B cell (primary cell): ENCODE data around the gene ULBP1.

Experiments used
- EZH2 ChIP-seq: IDR thresholded peaks from 2 replicates; pipeline ENCODE4 v1.6.1; 2012; ENCODE audit warnings: borderline replicate concordance, low read depth, mild to moderate bottlenecking, moderate library complexity, low read length; ENCODE audit not compliant: insufficient read depth, poor library complexity, severe bottlenecking
- TF ChIP-seq, protein P1 (sequence below): fragments of 200-600 bp; IDR thresholded peaks from one replicate; pipeline ENCODE4 v1.8.0; 2022; ENCODE audit warnings: antibody characterized with exemption, mild to moderate bottlenecking

DNA sequence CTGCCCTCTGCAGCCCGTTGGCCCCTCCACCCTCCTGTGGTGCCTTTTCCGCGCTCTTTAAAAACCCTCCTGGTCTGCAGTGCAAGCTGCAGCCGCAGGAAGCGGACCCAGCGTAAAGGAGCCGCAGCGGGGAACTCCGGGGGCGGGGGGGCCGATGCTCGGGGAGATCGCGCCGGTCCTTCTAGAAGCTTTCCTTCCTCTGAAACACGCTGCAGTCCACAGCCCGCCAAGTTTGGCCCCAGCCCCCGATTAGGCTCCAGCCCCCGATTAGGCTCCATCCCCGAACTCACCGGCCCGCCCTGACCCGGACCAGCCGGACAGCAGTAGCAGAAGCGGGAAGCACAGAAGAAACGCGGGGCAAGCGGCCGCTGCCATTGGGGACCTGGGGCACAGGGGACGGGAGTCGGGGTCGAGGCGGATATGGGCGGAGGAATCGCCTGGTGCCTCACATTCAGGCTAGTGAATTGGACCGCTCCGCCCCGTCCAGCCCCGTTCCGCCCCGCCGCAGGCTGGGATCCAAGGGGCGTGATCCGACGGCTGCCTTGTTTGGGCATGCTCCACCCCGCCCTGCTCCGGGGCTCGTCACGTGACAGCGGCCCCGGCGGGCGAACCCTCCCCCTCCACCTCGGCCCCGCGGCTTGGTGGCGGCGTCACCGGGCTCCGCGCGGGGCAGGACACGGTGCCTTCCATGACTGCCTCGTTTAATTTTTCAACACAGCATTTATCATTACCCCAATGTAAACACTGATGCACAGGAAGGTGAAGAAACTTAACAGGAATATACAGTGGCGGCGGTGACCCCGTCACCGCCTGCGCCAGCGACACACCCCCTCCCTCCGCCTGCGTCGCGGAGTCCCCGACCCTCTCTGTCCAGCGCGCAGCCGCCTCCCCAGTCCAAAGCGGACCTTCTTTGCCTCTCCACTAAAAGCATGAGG, 41.3 kb downstream of the ULBP1 start:
- TF ChIP-seq, protein P1, sequence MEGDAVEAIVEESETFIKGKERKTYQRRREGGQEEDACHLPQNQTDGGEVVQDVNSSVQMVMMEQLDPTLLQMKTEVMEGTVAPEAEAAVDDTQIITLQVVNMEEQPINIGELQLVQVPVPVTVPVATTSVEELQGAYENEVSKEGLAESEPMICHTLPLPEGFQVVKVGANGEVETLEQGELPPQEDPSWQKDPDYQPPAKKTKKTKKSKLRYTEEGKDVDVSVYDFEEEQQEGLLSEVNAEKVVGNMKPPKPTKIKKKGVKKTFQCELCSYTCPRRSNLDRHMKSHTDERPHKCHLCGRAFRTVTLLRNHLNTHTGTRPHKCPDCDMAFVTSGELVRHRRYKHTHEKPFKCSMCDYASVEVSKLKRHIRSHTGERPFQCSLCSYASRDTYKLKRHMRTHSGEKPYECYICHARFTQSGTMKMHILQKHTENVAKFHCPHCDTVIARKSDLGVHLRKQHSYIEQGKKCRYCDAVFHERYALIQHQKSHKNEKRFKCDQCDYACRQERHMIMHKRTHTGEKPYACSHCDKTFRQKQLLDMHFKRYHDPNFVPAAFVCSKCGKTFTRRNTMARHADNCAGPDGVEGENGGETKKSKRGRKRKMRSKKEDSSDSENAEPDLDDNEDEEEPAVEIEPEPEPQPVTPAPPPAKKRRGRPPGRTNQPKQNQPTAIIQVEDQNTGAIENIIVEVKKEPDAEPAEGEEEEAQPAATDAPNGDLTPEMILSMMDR = no peak
- TF ChIP-seq EZH2 = no peak
